GM18502 (cell line): ENCODE data around the gene FTO.

ENCODE experiments used
- ATAC-seq: cut with Tn5 transposase; IDR thresholded peaks from one replicate; pipeline ENCODE4 v1.9.1; 2021; ENCODE audit warnings: mild to moderate bottlenecking; ENCODE audit not compliant: unreplicated experiment, poor library complexity

FTO gene

DNA sequence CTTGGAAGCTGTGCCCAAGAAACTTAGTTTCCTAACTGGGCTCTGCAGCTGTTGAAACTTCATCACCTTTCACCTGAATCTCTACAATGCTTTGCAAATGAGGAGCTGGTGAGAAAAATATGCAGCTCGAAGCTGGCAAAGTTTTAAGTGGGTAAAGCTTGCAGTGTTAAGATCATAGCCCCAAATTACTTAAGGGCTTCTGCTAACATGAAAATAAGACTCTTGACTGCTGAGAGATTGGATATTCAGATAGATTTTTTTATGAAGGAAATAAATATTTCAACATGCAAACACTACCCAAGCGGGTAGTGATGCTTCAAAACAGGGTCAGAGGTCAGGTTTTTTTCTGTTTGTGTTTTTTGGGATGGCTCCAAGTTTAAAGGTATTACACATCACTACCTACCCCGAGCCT is 278.7 kb downstream of the FTO start:
- no peak for ATAC-seq

DNA sequence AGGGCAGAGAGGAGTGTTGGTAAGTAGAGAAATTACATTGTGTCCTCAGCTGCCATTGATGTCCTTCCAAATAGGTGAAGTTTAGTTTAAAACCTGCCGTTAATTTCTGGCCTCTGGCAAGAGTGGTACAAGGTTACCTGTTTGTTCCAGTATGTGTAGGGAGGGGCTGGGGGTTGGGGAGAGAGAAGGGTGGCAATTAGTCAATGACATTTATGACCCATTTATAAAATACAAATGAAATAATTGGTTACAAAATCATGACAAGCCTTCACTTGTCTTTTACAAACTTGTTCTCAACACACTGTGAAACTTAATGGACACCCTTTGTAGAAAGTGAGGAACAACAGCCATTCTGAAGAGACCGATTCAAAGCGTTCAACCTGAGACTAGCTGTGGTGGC is 281.0 kb downstream of the FTO start:
- ATAC-seq, result no peak

DNA sequence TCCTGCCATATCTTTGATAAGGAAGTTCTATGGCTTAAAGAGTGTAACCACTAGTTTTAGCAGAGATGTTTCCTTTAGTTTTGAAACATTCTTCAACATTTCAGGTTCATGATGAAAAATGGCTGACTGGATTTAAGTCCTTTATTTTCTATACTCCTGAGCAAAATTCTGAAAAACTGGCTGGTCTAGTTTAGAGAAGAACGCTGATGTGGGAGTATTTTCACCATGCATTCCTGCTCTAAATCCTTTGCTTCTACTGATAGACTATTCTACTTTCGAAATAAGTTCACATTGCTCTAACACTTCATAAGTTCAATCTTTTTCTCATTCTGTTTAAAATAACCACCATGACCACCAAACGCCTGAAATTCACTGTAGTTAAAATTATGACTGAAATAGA is 281.9 kb downstream of the FTO start:
- ATAC-seq, result no peak

DNA sequence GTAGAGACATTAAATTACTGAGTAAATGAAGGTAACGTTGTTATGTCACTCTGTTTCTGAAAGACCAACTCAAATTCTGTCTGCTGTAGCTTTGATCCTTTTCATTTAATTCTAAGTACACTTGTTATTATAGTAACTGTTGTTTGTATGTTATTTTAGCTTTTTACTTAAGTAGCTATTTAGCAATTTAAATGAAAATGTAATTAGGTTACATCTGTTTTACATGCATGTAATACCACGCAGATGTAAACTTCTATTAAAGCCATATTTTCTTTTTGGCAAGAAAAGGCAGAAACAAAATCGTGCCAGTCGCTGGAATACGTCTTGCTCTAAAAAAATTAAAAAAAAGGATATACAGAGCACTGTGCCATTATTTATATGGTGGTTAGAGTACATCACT is 282.8 kb downstream of the FTO start:
- ATAC-seq, result no peak

DNA sequence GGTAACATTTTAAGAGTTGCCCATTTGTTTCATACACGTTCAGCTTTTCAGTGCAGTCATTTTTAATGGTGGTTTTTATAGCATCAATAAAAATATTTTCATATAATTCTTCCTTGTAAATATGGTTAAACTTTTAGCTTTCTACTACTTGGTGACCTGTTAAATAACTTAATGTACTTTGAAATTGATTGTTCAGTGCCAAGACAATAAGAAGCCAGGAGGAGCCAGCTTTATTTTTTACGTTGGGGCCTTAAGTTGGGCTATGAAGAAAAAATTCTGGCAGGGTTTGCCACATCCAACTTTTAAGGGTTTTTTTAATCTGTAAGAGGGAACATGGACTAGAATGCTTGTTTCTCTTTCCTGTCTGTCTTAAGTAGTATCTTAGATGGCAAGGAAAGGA is 284.2 kb downstream of the FTO start:
- ATAC-seq, result no peak

DNA sequence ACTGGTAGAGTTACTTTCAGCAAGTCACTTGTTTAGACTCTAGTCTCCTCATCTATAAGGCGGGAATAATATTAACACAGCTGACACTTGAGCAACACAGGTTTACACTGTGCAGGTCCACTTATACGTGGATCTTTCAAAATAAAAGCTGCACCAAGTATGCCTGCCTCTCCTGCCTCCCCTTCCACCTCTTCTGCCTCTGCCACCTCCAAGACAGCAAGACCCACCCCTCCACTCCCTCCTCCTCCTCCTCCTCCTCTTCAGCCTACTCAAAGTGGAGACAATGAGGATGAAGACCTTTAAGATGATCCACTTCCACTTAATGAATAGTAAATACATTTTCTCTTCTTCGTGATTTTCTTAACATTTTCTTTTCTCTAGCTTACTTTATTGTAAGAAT is 285.6 kb downstream of the FTO start:
- no peak for ATAC-seq

DNA sequence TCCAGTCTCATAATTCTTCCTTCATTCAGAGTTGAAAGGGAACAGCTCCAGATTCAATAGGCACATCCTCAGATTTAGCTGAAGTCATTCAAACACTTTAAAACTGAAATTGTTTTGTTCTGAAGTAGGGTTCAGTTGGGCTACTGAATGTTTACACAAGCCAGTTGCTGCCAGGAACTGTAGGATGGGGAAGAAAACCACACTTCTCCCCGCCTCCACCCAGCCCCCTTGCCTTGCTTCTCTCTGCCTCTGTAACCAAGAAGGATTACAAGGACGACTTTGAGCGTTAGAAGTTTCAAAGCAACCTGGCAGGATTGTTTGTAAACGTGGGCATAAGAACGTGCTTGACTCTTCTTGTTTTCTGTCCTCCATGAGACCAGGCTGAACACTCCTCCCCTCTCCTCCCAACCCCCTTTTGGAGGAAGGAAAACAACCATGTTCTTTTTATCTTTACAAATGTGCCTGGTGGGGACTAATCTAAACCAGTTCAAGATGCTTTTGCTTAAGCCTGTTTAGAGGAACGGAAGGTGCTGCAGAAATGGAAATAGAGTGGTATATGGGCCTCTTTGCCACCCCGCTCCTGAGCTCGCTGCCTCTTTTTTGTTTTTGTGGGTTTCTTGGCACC is 287.9 kb downstream of the FTO start:
- no peak for ATAC-seq

DNA sequence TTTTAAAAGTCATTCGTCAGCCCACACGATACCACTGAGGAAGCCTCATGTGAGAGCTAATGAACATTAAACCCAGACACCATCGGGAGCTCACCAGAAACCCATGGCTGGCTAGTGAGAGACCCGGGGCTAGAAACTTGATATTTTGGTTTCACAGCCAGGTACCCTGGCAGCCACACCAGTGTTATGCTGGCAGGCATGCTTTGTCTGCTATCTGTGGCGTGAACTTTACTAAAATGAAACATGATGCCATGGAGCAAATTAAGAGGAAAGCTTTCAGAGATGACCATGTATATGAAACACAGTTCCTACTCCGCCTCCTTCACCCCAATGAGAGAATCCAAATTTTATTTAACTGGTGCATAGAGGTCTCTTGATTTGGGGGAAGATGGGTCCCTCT is 291.4 kb downstream of the FTO start:
- no peak for ATAC-seq

DNA sequence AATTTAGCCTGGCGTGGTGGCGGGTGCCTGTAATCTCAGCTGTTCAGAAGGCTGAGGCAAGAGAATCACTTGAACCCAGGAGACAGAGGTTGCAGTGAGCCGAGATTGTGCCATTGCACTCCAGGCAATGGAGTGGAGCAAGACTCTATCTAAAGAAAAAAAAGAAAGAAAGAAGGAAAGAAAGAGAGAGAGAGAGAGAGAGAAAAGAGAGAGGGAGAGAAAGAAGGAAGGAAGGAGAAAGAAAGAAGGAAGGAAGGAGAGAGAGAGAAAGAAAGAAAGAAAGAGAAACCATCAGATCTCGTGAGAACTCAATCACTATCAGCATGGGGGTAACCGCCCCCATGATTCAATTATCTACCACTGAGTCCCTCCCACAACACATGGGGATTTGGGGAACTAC is 293.0 kb downstream of the FTO start:
- no peak for ATAC-seq

DNA sequence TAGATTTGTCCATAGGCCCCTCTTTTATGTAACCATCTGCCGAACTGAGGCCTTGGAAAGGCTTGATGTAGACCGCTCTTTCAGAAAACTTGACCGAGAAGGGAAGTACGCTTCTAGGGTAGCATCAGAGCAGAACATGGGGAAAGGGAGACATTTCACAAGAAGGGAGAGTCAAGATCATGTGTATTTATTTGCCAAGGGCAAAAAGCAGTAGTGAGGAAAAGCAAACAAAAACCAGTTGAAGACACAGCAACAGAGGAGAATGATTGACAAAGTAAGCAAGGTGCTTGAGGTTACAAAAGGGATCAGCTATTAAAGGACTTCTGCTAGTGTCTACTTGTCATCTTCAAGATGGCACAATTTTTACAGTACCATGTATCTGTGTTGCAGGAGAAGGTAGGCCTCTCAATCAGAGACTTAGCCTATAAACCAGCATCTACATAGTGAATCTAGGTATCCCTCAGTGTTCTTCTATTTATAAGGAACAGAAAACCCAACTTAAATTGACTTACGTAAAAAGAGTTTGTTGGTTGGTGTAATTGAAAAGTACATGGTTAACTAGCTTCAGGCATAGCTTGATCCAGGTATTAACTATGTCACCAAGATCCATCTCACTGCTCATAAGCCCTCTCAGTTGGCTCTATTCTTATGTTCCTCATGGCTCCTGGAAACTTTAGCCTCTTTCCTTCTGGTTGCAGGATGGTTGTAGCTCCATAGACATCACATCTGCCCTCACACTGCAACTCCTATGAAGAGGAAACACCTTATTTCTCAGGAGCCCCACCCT is 294.3 kb downstream of the FTO start:
- ATAC-seq, result no peak

DNA sequence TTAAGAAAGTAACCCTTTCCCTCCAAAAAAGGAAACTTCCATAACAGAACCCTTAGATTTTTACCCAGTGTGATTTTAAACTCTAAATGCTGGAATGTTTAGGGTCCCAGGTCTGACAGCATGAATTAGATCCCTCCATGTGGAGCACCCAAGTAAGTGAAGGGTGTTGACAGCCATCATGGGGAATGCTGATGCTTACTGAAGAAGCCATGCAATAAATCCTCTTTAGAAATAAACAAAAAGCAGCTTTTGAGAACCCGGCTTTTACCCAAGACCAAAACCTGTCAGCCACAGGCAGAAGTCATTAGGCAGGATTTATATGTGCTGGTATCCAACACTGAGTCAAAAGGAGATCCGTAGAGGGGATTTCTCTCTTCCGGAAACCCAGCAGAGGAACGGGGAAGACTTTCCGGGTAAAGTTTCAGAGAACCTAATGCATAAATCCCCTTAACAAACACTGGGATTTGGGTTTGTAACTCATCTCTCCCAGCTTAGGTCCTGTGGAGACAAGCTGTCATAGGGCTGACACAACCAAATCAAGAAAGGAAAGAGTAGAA is 295.1 kb downstream of the FTO start:
- ATAC-seq, result no peak

DNA sequence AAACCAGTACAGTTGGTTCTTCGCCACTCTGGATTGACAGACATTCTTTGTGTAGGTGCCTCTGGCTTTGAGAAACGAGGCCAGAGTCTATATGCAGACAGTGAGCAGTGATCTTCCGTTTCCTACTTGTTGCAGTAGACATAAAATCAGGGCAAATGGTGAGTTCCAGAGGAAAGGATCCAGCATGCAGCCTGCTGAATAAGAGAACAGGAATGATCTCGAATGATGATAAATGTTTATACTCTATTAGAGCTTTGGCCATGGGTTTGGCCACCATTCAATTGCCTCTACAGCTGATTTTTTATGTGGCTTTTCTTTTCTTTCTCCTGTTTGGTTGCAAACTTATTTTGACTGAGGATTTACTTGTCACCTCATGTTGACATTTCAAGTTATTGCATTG is 295.9 kb downstream of the FTO start:
- ATAC-seq, result no peak

DNA sequence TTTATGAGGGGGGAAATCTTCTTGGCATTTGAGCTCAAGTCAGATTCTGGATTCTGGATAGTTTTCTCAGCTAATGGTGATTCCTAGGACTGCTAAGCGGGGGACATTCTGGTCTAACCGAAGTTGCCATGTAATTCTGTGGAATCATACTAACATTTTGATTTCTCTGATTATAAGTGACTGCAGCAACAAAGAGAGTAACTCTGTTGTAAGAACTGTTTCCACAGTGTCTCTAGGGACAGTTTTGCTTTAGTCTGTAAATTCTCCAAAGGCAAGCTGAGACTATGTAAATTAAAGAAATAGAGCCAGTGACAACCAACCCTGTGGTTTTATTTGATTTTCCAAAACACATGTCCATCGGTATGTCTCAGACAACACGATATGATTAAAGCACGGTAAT is 296.4 kb downstream of the FTO start:
- ATAC-seq, result no peak

DNA sequence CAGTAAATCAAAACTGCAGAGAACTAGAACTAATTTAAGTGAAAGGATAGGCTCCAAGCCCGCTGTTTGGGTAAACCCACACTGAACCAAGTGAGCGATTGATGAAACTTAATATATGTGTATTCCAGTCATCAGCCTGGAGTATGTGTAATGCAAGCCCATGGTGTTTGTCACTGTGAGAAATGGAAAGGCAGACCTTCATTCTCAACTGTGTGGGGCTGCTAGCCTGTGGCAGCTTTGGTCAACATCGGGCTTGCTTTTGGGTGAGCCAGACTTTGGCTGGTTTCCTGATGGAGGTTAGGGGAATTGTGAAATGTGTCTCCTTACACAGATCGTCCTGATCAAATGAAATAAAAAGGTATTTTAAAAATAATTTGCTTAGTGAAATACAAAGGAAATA is 302.7 kb downstream of the FTO start:
- ATAC-seq, result no peak

DNA sequence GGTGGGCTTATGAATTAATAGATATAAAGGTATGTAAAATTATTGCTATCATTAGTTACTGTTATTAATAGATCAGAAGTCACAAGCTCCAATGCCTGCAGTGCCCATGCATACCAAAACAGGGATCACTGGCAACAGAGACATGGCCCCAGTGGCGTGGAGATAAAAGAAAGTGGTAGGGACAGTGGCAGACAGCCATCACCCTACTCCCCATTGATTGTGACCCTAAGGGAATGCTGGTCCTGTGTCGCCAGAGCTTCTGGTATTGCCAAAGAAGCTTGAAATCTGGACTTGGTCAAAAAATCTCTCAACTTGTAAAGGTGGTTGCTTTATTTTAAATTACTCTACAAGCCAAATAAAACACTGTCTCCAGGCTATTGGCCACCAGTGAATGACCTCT is 303.5 kb downstream of the FTO start:
- ATAC-seq, result no peak

DNA sequence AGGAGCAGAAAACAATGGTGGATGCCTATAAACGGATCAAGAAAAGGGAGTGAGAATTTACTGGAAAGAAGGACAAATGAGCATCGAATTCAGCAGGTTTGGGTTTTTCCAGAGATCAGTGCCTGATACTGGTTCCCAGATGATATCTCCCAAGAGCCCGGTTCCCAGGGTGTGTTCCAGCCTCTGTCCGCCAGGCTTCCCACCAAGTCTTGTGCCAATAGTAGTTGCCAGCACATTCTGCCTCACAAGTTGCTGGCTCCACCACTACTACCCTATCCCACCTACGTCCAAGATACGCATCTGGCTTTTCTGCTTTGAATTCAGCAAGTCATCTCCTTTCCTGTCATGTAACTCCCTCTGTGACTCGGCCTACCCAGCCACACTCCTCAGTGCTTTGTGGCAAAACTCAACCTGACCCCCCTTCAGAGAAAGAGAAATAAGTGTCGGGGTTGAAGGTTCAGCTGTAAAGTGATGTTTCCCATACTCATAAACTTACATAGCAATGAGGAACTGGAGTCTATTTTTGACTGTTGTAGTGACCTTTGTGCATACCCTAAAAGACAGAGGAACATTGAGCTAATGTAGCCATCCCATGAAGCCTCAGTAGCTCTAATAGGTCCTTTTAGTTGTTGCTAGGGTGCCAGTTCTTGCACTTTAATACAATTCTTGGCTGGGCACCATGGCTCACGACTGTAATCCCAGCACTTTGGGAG is 305.7 kb downstream of the FTO start:
- no peak for ATAC-seq

DNA sequence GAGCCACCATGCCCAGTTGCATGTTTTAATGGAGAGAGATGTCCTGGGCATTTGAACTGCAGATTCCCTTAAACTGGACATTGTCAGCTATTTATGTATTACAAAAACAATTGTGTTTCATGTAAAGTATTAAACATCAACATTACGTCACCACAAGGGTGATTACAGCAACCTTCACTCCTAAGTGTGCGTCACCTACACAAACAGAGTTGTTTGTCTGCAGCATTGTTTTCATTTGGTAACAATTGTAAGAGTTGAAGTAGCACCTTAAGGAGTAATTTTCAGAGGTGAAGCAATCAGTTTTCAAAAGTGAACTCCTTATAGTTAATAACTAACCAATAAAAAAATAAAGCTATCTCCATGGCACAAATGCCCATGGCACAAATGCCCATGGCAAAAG is 311.2 kb downstream of the FTO start:
- ATAC-seq, result no peak

DNA sequence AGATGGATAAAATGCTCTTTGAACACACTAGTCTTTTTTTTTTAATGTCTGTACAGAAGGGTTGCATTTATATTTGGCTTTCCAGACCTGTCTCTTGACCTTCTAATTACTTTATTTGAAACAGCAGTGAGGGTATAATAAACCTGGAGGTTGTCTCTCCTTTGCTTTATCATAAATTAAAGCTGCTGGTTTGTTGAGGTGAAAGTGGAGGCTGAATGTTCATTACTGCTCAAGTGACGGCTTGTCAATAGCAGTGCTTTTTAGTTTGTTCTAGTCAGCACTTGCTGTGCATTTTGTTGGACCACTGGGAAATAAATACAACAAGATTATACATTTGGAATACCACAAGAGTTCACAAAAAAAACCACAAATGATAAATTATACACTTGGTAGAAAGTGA is 318.4 kb downstream of the FTO start:
- no peak for ATAC-seq

DNA sequence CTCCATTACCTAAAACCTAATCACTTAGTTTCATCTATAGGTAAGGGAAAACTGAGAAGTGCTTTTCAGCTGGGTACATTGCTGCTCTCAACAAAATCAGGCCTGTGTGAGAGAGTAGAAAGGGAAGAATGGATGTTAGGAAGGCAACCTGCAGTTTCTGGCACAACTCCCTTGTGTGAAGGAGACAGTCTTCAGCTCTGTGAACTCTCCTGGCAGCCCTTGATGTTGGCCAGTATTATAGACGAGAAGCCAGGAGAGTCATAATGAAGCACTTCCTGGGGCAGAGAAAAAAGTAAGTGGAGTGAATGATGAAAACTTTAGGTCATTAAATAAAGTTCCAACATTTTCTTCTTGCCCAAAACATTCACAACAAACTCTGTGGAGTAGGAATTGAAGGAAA is 322.5 kb downstream of the FTO start:
- ATAC-seq, result no peak

DNA sequence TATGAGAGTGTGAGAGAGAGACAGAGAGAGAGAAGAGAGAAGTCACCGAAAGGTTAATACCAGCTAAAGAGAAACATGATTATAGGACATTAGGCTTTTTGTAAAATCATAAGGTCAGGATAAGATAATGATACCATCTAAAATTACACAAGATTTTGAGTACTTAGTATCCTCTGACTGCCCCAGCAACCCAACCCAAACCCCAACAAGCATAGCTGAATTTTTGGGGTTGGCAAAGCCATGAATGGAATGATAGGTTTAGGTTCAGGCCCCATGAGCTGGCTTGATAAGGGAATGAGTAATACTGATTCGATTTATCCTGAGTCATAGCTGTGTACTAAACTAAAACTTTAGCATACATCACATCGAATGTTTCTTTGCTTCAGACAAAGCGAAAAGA is 323.1 kb downstream of the FTO start:
- ATAC-seq, result no peak

DNA sequence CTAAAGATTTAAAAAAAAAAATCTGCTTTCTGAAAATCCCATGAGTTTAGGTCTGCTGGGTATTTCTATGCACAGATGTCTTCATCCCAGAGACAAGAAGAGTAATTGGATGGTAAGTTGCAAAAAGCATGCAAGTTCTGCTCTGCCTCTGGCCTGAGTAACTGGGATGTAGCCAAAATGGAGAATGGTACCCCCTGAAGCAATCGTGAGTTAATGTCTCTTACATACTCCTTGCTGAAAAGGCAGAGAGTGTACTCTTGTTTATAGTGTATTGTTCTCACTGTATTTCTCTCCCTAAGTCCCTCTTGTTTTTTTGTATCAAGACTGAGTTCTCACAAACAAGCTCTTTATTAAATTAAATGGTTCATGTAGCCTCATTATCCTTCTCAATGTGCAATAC is 323.6 kb downstream of the FTO start:
- ATAC-seq, result no peak
